GM20000 (cell line): Measurements from ENCODE around the gene SPINT2.

Source experiments
- DNase-seq: peaks from one replicate; pipeline ENCODE4 v3.0.0; 2012; ENCODE audit warnings: low spot score
- CTCF ChIP-seq: IDR thresholded peaks from 2 replicates; pipeline ENCODE4 v1.5.1; 2012; ENCODE audit warnings: mild to moderate bottlenecking, control low read depth; ENCODE audit errors: extremely low read depth, missing control alignments

SPINT2 gene

GRCh38 chr19:38281811-38282566, 17.6 kb downstream of the SPINT2 start:
- no peak for TF ChIP-seq CTCF
- no peak for DNase-seq

- no peak for TF ChIP-seq CTCF
- DNase-seq, result no peak
Measured at GRCh38 chr19:38283271-38283670, 18.9 kb downstream of the SPINT2 start.

- TF ChIP-seq CTCF, result no peak
- DNase-seq, result peak; percentile 62
Measured at GRCh38 chr19:38284422-38284821, 20.0 kb downstream of the SPINT2 start.

GRCh38 chr19:38285567-38285966, 21.2 kb downstream of the SPINT2 start:
- TF ChIP-seq CTCF, result no peak
- DNase-seq, result no peak

- DNase-seq, result no peak
- TF ChIP-seq CTCF, result no peak
Measured at GRCh38 chr19:38287604-38288003, 23.2 kb downstream of the SPINT2 start.

GRCh38 chr19:38288123-38288855, 23.9 kb downstream of the SPINT2 start:
- DNase-seq, result no peak
- no peak for TF ChIP-seq CTCF

- no peak for TF ChIP-seq CTCF
- DNase-seq, result no peak
Measured at GRCh38 chr19:38289955-38290354, 25.6 kb downstream of the SPINT2 start.
